NT2/D1 (cell line): ENCODE data around the gene SLC18A3.

Experiments used
- SUZ12 ChIP-seq: IDR thresholded peaks from 2 replicates; pipeline ENCODE4 v1.6.1; 2011; ENCODE audit not compliant: insufficient read length, insufficient read depth; ENCODE audit errors: extremely low read depth
- YY1 ChIP-seq: IDR thresholded peaks from 2 replicates; pipeline ENCODE4 v1.6.1; 2011; ENCODE audit not compliant: insufficient read length, insufficient read depth
- ZNF274 ChIP-seq: IDR thresholded peaks from 2 replicates; pipeline ENCODE4 v1.6.1; 2011; ENCODE audit warnings: mild to moderate bottlenecking, low read depth, low read length

- no peak for TF ChIP-seq YY1
- TF ChIP-seq ZNF274, result no peak
- no peak for TF ChIP-seq SUZ12
These were observed 612 bp upstream of the SLC18A3 start for GRCh38 chr10:49609283-49610113.
